Prostate gland (tissue), 2 donors: ENCODE measurements around the gene MRPS10.

Source experiments
- POLR2A ChIP-seq: fragments of 450-650 bp; IDR thresholded peaks from one replicate; pipeline ENCODE4 v1.6.1; 2016; ENCODE audit warnings: antibody characterized with exemption, mild to moderate bottlenecking
- POLR2AphosphoS5 ChIP-seq: sonication (generic); formaldehyde crosslinking; IDR thresholded peaks from one replicate; pipeline ENCODE4 v1.6.1; 2017; ENCODE audit warnings: antibody characterized with exemption
- TF ChIP-seq, protein P1 (sequence below), 4 experiments: fragments of 200-600 bp in 2 of 4; fragments of 450-650 bp in 2 of 4; sonication (generic) in 2 of 4; IDR thresholded peaks; 1 replicate in 3 of 4; 2 replicates in 1 of 4; pipeline ENCODE4 v1.5.1; 2016 to 2019; ENCODE audit warnings: antibody characterized with exemption in 4 of 4, mild to moderate bottlenecking in 2 of 4, moderate library complexity in 2 of 4

DNA sequence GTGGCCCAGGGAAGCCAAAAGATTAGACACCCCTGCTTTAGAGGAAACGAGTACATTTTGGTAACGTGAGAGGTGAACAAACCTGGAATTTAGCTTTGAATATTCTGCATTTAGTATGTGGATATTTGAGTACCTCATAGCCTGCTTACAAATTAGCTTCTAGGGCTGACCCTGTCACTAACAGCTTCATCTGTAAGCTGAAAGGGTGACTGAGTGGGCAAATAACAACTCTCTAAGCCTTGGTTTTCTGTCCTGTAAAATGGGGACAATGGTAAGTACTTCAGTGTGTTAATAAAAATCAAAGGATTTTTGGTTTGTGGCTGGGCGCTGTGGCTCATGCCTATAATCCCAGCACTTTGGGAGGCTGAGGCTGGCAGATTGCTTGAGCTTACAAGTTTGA lies 14.5 kb downstream of the MRPS10 start:
- TF ChIP-seq, protein P1, sequence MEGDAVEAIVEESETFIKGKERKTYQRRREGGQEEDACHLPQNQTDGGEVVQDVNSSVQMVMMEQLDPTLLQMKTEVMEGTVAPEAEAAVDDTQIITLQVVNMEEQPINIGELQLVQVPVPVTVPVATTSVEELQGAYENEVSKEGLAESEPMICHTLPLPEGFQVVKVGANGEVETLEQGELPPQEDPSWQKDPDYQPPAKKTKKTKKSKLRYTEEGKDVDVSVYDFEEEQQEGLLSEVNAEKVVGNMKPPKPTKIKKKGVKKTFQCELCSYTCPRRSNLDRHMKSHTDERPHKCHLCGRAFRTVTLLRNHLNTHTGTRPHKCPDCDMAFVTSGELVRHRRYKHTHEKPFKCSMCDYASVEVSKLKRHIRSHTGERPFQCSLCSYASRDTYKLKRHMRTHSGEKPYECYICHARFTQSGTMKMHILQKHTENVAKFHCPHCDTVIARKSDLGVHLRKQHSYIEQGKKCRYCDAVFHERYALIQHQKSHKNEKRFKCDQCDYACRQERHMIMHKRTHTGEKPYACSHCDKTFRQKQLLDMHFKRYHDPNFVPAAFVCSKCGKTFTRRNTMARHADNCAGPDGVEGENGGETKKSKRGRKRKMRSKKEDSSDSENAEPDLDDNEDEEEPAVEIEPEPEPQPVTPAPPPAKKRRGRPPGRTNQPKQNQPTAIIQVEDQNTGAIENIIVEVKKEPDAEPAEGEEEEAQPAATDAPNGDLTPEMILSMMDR (IDR thresholded peaks at IDR 0.05): no peak
- TF ChIP-seq POLR2A (no peak), POLR2AphosphoS5 (no peak)
